Parathyroid adenoma (tissue), 2 donors: ENCODE data around the gene SLC25A51.

Experiments used
- H2AFZ ChIP-seq: fragments of 300-600 bp; sonication (generic); one replicate; pipeline ENCODE4 v1.7.0; 2017; ENCODE audit warnings: antibody characterized with exemption, mild to moderate bottlenecking
- H3K27ac ChIP-seq: fragments of 300-600 bp; sonication (generic); one replicate; pipeline ENCODE4 v1.7.0; 2017
- H3K27me3 ChIP-seq: fragments of 300-600 bp; sonication (generic); one replicate; pipeline ENCODE4 v1.7.0; 2017; ENCODE audit warnings: low read length; ENCODE audit not compliant: control insufficient read depth, insufficient read depth
- H3K36me3 ChIP-seq: fragments of 300-600 bp; sonication (generic); one replicate; pipeline ENCODE4 v1.7.0; 2017; ENCODE audit warnings: low read length; ENCODE audit not compliant: control insufficient read depth, insufficient read depth
- H3K4me1 ChIP-seq: fragments of 300-600 bp; sonication (generic); one replicate; pipeline ENCODE4 v1.7.0; 2017; ENCODE audit warnings: control low read depth
- H3K4me2 ChIP-seq: fragments of 300-600 bp; sonication (generic); one replicate; pipeline ENCODE4 v1.7.0; 2017; ENCODE audit warnings: low read length
- H3K4me3 ChIP-seq: fragments of 300-600 bp; sonication (generic); one replicate; pipeline ENCODE4 v1.7.0; 2017; ENCODE audit warnings: low read depth, low read length
- H3K79me2 ChIP-seq: fragments of 300-600 bp; sonication (generic); one replicate; pipeline ENCODE4 v1.7.0; 2017; ENCODE audit warnings: control low read depth
- H3K9ac ChIP-seq: fragments of 300-600 bp; sonication (generic); one replicate; pipeline ENCODE4 v1.7.0; 2017; ENCODE audit warnings: mild to moderate bottlenecking
- H3K9me3 ChIP-seq: fragments of 300-600 bp; sonication (generic); one replicate; pipeline ENCODE4 v1.7.0; 2017; ENCODE audit warnings: low read length; ENCODE audit not compliant: control insufficient read depth
- CTCF ChIP-seq: fragments of 300-600 bp; sonication (generic); IDR thresholded peaks from one replicate; pipeline ENCODE4 v1.7.0; 2017; ENCODE audit warnings: antibody characterized with exemption, mild to moderate bottlenecking
- donor health status: primary hyperparathyroidism.

Gene SLC25A51

DNA sequence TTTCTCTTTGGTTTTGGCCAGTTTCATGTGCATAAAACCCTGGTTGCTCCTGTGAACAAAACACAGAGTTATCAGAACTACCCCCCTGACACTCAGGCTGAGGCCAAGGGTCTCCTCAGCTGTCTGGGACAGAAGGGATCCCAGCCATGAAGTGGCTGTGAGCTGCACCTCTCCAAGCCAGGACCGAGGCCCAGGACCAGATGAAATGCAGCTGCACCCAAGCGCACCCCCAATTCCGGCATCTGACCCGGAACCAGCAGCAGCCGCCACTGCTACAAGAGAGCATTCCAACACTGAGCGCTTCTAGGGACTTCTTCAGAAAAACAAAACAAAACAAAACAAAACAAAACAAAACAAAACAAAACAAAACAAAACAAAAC, 16.0 kb upstream of the SLC25A51 start:
- Histone ChIP-seq H3K9ac (no peak overlapping the region), H3K4me3 (no peak overlapping the region), H3K27ac (no peak overlapping the region), H3K27me3 (no peaks in the 10 kb centered on the region), H3K79me2 (no peaks in the 10 kb centered on the region), H3K9me3 (no peaks in the 10 kb centered on the region), H3K4me2 (no peak overlapping the region), H3K36me3 (no peaks in the 10 kb centered on the region), H3K4me1 (no peaks in the 10 kb centered on the region), H2AFZ (no peak overlapping the region)
- TF ChIP-seq CTCF, result no peak

GRCh38 chr9:37919246-37919955, 15.5 kb upstream of the SLC25A51 start:
- TF ChIP-seq CTCF, result no peak
- Histone ChIP-seq H3K27ac (no peak overlapping the region), H3K4me1 (no peaks in the 10 kb centered on the region)

DNA sequence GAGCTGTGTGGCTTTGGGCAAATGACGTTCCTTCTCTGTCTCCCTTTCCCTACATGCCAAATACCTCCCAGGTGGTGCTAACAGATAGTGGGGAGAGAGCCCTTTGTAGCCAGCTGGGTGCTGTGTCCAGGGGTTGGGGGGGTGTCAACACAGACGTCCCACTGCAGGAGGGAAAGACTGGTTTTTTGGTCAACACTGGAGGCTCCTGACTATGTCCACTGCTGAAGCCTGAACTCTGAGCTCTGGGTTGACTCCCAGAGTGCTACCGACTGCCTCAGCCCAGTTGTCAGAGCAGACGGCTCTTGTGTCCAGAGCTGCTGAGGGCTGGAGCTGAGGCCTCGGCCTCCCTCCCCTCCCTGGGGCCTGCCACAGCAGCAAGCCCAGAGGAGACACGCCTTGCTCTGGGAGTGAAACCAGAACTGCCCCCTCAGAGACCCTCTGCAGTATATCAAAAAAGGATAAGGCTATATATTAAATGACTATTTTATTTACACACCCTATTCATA, 14.8 kb upstream of the SLC25A51 start:
- no peak for TF ChIP-seq CTCF
- Histone ChIP-seq H3K27ac (no peak overlapping the region), H2AFZ (no peak overlapping the region), H3K27me3 (no peaks in the 10 kb centered on the region), H3K4me1 (no peaks in the 10 kb centered on the region), H3K79me2 (no peaks in the 10 kb centered on the region), H3K36me3 (no peaks in the 10 kb centered on the region), H3K9ac (no peak overlapping the region), H3K4me3 (no peak overlapping the region), H3K4me2 (no peak overlapping the region), H3K9me3 (no peaks in the 10 kb centered on the region)

More at GRCh38 chr9:37919246-37919955, 15.5 kb upstream of the SLC25A51 start:
- H3K27me3 ChIP-seq, result no peaks in the 10 kb centered on the region
- H3K79me2 ChIP-seq, result no peaks in the 10 kb centered on the region
- no peaks in the 10 kb centered on the region for H3K36me3 ChIP-seq
- no peak overlapping the region for H3K9ac ChIP-seq
- no peaks in the 10 kb centered on the region for H3K9me3 ChIP-seq
- no peak overlapping the region for H3K4me3 ChIP-seq
- H2AFZ ChIP-seq, result no peak overlapping the region
- H3K4me2 ChIP-seq, result no peak overlapping the region

GRCh38 chr9:37917801-37918664, 14.1 kb upstream of the SLC25A51 start:
- no peak overlapping the region for H2AFZ ChIP-seq
- H3K36me3 ChIP-seq, result no peaks in the 10 kb centered on the region
- H3K79me2 ChIP-seq, result no peaks in the 10 kb centered on the region
- no peak for TF ChIP-seq CTCF
- no peaks in the 10 kb centered on the region for H3K4me1 ChIP-seq
- H3K27me3 ChIP-seq, result no peaks in the 10 kb centered on the region
- H3K27ac ChIP-seq, result peak overlapping the region; percentile 57
- H3K4me2 ChIP-seq, result no peak overlapping the region
- H3K9me3 ChIP-seq, result no peaks in the 10 kb centered on the region
- no peak overlapping the region for H3K9ac ChIP-seq
- no peak overlapping the region for H3K4me3 ChIP-seq
